ENCODE results near the gene ZNF106. TPM values are rescaled to one million over a fixed set of nuclear protein-coding genes. Genes with fewer than 3 reads are reported as not detected.

The ZNF106 gene
- total and polyA plus RNA-seq, 7 donors: 10.9 to 107 (median 69.4) TPM

DNA sequence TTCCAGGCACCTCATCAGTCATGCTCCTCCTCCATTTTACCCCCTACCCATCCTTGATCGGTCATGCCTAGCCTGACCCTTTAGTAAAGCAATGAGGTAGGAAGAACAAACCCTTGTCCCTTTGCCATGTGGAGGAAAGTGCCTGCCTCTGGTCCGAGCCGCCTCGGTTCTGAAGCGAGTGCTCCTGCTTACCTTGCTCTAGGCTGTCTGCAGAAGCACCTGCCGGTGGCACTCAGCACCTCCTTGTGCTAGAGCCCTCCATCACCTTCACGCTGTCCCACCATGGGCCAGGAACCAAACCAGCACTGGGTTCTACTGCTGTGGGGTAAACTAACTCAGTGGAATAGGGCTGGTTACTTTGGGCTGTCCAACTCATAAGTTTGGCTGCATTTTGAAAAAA, 79.1 kb downstream of the ZNF106 start:
- Histone ChIP-seq H3K36me3 (peaks cover 0 to 68% (median 32%) of the 10 kb centered on the region in 4 donors), H3K9me3 (no peaks in the 10 kb centered on the region), H3K4me1 (no peaks in the 10 kb centered on the region), H3K4me3 (no peak overlapping the region), H3K27me3 (no peaks in the 10 kb centered on the region), H3K27ac (no peak overlapping the region)
- no peak for DNase-seq
- intact Hi-C loops (cut with DNase I): no loop called here
- TF ChIP-seq POLR2A (IDR thresholded peaks at IDR 0.05) (no peak), EP300 (IDR thresholded peaks at IDR 0.05) (no peak), POLR2AphosphoS5 (IDR thresholded peaks at IDR 0.05) (no peak)
- TF ChIP-seq, protein P1, sequence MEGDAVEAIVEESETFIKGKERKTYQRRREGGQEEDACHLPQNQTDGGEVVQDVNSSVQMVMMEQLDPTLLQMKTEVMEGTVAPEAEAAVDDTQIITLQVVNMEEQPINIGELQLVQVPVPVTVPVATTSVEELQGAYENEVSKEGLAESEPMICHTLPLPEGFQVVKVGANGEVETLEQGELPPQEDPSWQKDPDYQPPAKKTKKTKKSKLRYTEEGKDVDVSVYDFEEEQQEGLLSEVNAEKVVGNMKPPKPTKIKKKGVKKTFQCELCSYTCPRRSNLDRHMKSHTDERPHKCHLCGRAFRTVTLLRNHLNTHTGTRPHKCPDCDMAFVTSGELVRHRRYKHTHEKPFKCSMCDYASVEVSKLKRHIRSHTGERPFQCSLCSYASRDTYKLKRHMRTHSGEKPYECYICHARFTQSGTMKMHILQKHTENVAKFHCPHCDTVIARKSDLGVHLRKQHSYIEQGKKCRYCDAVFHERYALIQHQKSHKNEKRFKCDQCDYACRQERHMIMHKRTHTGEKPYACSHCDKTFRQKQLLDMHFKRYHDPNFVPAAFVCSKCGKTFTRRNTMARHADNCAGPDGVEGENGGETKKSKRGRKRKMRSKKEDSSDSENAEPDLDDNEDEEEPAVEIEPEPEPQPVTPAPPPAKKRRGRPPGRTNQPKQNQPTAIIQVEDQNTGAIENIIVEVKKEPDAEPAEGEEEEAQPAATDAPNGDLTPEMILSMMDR (IDR thresholded peaks at IDR 0.05): no peak
- 96 to 99% methylated on average over 7 of the region's 7 CpGs for WGBS, 2 donors

DNA sequence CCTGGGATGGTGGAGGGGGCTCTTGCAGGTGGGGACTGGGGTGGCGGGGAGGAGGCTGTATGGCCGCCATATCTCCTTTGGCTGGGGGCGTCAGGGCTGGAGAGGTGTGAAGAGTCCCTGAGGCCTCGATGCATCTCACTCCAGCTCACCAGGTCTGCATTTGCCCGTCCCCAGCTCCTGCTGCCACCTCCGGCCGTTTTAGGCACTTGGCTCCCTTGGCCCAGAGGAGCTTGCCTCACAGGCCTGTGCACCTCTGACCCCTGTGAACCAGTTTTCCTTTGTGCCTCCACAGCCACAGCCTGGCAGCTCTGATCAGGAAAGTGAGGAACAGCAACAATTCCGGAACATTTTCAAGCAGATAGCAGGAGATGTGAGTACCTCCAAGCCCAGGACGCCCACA, 81.9 kb downstream of the ZNF106 start:
- Histone ChIP-seq H3K36me3 (peaks cover 0 to 44% (median 14%) of the 10 kb centered on the region in 4 donors), H3K27ac (no peak overlapping the region), H3K27me3 (no peaks in the 10 kb centered on the region), H3K9me3 (no peaks in the 10 kb centered on the region), H3K4me3 (no peak overlapping the region), H3K4me1 (no peaks in the 10 kb centered on the region)
- intact Hi-C loops (cut with DNase I): no loop called here
- DNase-seq: no peak
- TF ChIP-seq EP300 (IDR thresholded peaks at IDR 0.05) (no peak), POLR2AphosphoS5 (IDR thresholded peaks at IDR 0.05) (no peak), POLR2A (IDR thresholded peaks at IDR 0.05) (no peak)
- TF ChIP-seq, protein P1 (IDR thresholded peaks at IDR 0.05): no peak
- 88 to 90% methylated on average over 9 of the region's 9 CpGs for WGBS, 2 donors

DNA sequence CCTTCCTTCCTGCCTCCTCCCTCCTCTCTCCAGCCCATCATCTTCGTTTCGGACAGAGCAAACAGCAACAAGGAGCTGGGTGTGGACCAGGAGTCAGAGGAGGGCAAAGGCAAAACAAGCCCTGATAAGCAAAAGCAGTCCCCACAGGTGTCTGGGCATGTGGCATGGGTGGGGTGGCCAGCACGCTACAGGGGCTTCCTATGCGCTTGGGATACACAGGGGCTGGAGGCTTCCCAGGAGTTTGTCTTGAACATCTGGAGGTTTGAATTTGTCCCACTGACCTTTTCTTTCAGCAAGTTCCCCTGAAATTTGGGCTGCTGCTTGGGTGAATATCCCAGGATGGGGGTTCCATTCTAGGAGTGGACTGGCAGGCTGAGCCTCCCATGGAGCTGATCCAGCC, 82.8 kb downstream of the ZNF106 start:
- H3K4me3 ChIP-seq: no peak overlapping the region
- DNase-seq: no peak
- TF ChIP-seq EP300 (IDR thresholded peaks at IDR 0.05) (no peak), POLR2A (IDR thresholded peaks at IDR 0.05) (no peak), POLR2AphosphoS5 (IDR thresholded peaks at IDR 0.05) (no peak)
- TF ChIP-seq, protein P1 (IDR thresholded peaks at IDR 0.05): no peak
- H3K27me3 ChIP-seq: no peaks in the 10 kb centered on the region
- no peak overlapping the region for H3K27ac ChIP-seq
- no peaks in the 10 kb centered on the region for H3K9me3 ChIP-seq
- H3K36me3 ChIP-seq: peaks cover 0 to 41% (median 14%) of the 10 kb centered on the region in 4 donors
- WGBS, 2 donors: 63 to 75% methylated on average over 4 of the region's 4 CpGs
- no peaks in the 10 kb centered on the region for H3K4me1 ChIP-seq
- intact Hi-C loops (cut with DNase I): no loop called here

DNA sequence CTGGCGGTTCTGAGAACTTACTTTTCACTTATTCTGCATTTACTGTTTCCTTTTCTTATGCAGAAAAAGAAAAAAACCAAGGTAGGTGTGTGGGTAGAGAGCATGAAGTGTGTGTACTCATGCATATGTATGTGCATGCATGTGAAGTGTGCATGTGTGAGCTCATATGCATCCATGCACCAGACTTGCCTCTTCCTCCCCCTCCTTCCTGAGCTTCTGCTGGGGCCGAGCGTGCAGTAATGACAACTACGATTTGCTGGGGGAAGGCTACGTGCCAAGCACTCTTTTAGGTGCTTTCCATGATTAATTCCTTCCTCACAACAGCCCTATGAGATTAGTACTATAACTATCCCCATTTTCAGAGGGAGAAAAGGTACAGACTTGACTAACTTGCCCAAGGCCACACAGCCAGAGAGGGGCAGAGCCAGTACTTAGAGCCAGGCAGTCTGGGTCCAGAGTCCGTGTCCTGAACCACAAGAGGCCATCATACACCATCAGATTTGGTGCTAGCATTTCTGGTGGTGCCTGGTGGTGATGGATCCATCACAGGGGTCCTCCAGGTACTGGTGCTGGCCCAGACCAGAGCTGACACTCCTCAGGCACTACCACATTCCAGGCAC, 85.0 kb downstream of the ZNF106 start:
- 81 to 85% methylated on average over 6 of the region's 6 CpGs for WGBS, 2 donors
- Histone ChIP-seq H3K4me3 (no peak overlapping the region), H3K9me3 (no peaks in the 10 kb centered on the region), H3K27me3 (no peaks in the 10 kb centered on the region), H3K4me1 (no peaks in the 10 kb centered on the region), H3K27ac (no peak overlapping the region), H3K36me3 (peaks cover 0 to 26% (median 0%) of the 10 kb centered on the region in 4 donors)
- TF ChIP-seq POLR2A (IDR thresholded peaks at IDR 0.05) (no peak), POLR2AphosphoS5 (IDR thresholded peaks at IDR 0.05) (no peak), EP300 (IDR thresholded peaks at IDR 0.05) (no peak)
- TF ChIP-seq, protein P1 (IDR thresholded peaks at IDR 0.05): no peak
- intact Hi-C loops (cut with DNase I): no loop called here
- DNase-seq: no peak

Measured in sigmoid colon (tissue), 7 donors.